Osteocyte (in vitro differentiated cells): ENCODE data around the gene ABCA6. TPM values are rescaled to one million over a fixed set of nuclear protein-coding genes. Genes with fewer than 3 reads are reported as not detected.

Experiments
- DNase-seq: peaks from one replicate; pipeline ENCODE4 v3.0.0; 2021; ENCODE audit warnings: mixed read lengths; ENCODE audit not compliant: unreplicated experiment; ENCODE audit errors: extremely low spot score
- H3K27ac Mint-ChIP-seq: one replicate; pipeline ENCODE4 v1.8.0; 2021; ENCODE audit warnings: mild to moderate bottlenecking, mixed read lengths; ENCODE audit not compliant: unreplicated experiment
- H3K27me3 Mint-ChIP-seq: one replicate; pipeline ENCODE4 v1.8.0; 2021; ENCODE audit warnings: mixed read lengths; ENCODE audit not compliant: unreplicated experiment
- H3K36me3 Mint-ChIP-seq: one replicate; pipeline ENCODE4 v1.8.0; 2021; ENCODE audit warnings: mixed read lengths; ENCODE audit not compliant: unreplicated experiment
- H3K4me1 Mint-ChIP-seq: one replicate; pipeline ENCODE4 v1.8.0; 2021; ENCODE audit warnings: mixed read lengths; ENCODE audit not compliant: unreplicated experiment
- H3K4me3 Mint-ChIP-seq: one replicate; pipeline ENCODE4 v1.8.0; 2021; ENCODE audit warnings: mild to moderate bottlenecking, moderate library complexity, mixed read lengths; ENCODE audit not compliant: unreplicated experiment
- H3K9me3 Mint-ChIP-seq: one replicate; pipeline ENCODE4 v1.8.0; 2021; ENCODE audit warnings: mixed read lengths; ENCODE audit not compliant: unreplicated experiment
- total RNA-seq: library from RNA; stranded (reverse); gene quantifications from 2 replicates; pipeline ENCODE4 v1.2.1, GENCODE V29; 2021
- TF ChIP-seq, protein P1 (sequence below): fragments of 200-600 bp; sonication (generic); IDR thresholded peaks from 2 replicates; pipeline ENCODE4 v1.5.0; 2021; ENCODE audit warnings: antibody characterized with exemption, mild to moderate bottlenecking, moderate library complexity

Gene ABCA6
- total RNA-seq, 1 donor from 2014 or later: 1.2 TPM

DNA sequence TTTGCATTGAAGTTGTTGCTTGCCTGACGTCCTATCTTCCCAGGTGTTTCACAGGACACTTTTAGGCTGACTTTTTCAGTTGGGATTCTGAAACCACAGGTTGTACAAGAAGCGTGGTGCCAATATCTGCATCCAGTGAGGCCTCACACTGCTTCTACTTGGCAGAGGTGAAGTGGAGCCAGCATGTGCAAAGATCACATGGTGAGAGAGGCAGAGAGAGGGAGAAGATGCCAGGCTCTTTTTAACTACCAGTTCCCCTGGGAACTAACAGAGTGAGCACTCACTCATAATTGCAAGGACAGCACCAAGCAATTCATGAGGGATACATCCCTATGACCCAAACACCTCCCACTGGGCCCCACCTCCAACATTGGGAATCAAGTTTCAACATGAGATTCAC is 5.8 kb upstream of the ABCA6 start:
- Mint-ChIP-seq H3K4me3 (no peak overlapping the region), H3K27ac (no peak overlapping the region), H3K4me1 (peaks cover 20% of the 10 kb centered on the region), H3K36me3 (no peaks in the 10 kb centered on the region), H3K9me3 (no peaks in the 10 kb centered on the region), H3K27me3 (no peaks in the 10 kb centered on the region)
- no peak for DNase-seq
- TF ChIP-seq, protein P1, sequence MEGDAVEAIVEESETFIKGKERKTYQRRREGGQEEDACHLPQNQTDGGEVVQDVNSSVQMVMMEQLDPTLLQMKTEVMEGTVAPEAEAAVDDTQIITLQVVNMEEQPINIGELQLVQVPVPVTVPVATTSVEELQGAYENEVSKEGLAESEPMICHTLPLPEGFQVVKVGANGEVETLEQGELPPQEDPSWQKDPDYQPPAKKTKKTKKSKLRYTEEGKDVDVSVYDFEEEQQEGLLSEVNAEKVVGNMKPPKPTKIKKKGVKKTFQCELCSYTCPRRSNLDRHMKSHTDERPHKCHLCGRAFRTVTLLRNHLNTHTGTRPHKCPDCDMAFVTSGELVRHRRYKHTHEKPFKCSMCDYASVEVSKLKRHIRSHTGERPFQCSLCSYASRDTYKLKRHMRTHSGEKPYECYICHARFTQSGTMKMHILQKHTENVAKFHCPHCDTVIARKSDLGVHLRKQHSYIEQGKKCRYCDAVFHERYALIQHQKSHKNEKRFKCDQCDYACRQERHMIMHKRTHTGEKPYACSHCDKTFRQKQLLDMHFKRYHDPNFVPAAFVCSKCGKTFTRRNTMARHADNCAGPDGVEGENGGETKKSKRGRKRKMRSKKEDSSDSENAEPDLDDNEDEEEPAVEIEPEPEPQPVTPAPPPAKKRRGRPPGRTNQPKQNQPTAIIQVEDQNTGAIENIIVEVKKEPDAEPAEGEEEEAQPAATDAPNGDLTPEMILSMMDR: no peak

DNA sequence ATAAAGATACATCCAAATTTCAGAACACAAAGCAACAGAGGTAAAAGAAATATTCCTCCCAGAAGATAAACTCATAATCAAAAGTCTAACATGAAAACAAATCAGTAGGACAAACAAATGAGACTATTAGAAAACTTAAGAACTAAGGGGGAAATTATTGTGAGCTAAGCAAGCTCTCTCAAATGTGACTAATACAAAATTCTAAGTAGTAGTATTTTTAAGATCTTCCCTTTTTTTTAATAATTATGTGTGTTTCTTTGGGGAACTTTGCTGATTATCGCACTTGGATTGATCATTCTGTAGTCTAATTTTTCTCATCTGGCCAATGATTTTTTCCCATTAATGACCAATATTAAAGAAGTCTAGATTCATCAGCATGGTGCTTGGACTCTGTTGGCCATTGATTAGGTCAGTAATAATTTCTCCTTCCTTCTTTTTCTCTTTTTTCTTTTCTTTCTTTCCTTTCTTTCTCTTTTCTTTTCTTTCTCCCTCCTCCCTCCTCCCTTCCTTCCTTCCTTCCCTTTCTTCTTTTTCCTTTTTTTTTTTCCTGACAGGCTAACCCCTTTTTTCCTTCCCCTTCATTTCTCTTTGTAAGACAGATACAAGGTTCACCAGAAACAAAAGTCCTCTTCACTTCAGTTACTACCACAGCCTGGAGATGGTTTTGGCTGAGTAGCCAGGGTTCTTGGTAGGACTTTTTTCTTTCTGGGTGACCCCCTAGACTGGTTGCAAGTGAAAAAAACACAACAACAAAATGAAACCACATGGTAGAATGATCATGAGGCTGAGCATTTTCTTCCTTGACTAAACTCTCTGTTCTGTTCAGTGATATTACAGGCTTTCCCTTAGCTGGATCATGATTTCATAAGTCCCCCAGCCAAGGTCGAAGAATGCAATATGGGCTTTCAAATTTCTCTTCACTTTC is 2.9 kb upstream of the ABCA6 start:
- TF ChIP-seq, protein P1: no peak
- Mint-ChIP-seq H3K4me3 (no peak overlapping the region), H3K27ac (no peak overlapping the region), H3K9me3 (no peaks in the 10 kb centered on the region), H3K27me3 (no peaks in the 10 kb centered on the region), H3K4me1 (peaks cover 30% of the 10 kb centered on the region), H3K36me3 (no peaks in the 10 kb centered on the region)
- no peak for DNase-seq

DNA sequence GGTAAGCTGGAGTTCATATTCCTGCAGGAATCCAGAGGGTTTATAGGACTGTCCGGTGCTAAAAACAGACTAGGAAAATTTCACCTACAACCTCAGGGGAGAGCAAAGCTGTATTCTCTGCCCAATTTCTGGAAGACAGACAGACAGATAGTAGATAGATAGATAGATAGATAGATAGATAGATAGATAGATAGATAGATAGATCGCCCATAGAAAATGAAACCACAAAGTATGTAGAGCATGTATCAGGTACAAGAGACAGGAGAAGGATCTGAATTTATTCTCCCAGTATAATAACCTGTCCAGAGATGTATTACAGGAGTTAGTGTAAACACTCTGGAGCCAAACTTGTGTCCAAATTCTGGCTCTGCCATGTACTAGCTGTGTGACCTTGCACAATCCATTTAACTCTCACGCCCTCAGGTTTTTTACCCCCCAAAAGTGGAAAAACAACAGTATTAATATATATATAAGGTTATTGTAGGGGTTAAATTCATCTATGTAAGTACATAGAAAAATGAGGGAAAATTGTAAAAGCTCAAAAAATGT is 2.1 kb upstream of the ABCA6 start:
- DNase-seq: no peak
- TF ChIP-seq, protein P1: no peak
- peaks cover 30% of the 10 kb centered on the region for H3K4me1 Mint-ChIP-seq
- no peak overlapping the region for H3K4me3 Mint-ChIP-seq
- H3K27me3 Mint-ChIP-seq: no peaks in the 10 kb centered on the region
- H3K9me3 Mint-ChIP-seq: no peaks in the 10 kb centered on the region
- no peak overlapping the region for H3K27ac Mint-ChIP-seq
- H3K36me3 Mint-ChIP-seq: no peaks in the 10 kb centered on the region

DNA sequence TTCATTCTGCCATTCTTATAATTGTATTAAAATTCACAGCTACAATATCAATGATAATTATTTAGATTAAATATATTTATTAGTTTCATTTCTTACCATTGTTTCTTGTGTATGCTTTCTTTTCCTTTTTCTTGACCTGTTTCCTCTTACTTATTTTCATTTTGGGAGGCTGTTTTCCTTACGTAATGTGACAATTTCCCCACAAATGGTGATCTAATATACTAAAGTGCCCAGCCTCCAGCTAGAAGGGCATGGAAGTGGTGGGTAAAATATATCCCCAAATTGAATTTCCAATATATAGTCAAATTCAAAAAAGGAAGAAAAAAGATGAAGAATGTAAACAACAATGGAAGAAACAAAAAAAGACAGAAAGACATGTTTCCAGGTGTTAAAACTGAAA is 1.5 kb upstream of the ABCA6 start:
- TF ChIP-seq, protein P1: no peak
- H3K27ac Mint-ChIP-seq: no peak overlapping the region
- H3K4me1 Mint-ChIP-seq: peaks cover 30% of the 10 kb centered on the region
- no peak overlapping the region for H3K4me3 Mint-ChIP-seq
- DNase-seq: no peak
- H3K9me3 Mint-ChIP-seq: no peaks in the 10 kb centered on the region
- no peaks in the 10 kb centered on the region for H3K27me3 Mint-ChIP-seq
- no peaks in the 10 kb centered on the region for H3K36me3 Mint-ChIP-seq

DNA sequence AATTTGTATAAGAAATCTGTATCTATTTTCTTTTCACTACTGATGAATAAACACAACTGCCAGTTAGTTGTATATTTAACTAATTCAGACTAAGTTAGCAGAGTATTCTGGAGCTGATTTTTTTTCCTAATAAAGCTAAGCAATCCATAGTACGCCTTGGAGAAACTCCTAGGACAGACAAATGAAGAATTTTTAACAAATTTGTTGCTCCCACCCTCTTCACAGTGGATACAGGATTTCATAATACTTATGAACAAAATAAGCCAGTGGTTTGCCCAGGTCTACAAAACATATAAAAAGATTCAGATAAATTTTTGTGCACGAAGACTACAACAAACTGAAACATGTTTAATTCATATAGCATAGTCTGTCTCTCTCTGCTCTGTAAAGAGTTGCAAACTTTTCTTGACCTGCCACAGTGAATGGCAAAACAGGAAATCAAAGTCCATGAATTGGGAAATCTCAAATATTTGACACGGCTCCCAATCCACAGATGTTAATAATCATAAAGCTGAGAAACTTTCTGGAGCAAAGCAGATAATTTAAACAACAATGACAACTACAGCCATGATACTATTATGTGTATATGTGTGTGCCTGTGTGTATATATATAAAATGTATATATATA is 594 bp upstream of the ABCA6 start:
- H3K4me1 Mint-ChIP-seq: peaks cover 30% of the 10 kb centered on the region
- no peak overlapping the region for H3K4me3 Mint-ChIP-seq
- peaks cover 4% of the 10 kb centered on the region for H3K9me3 Mint-ChIP-seq
- no peaks in the 10 kb centered on the region for H3K27me3 Mint-ChIP-seq
- peaks cover under 1% of the 10 kb centered on the region for H3K36me3 Mint-ChIP-seq
- TF ChIP-seq, protein P1: no peak
- peak overlapping the region; percentile 81 for H3K27ac Mint-ChIP-seq
- no peak for DNase-seq
